ENCODE measurements around the gene CALN1.

Gene CALN1

DNA sequence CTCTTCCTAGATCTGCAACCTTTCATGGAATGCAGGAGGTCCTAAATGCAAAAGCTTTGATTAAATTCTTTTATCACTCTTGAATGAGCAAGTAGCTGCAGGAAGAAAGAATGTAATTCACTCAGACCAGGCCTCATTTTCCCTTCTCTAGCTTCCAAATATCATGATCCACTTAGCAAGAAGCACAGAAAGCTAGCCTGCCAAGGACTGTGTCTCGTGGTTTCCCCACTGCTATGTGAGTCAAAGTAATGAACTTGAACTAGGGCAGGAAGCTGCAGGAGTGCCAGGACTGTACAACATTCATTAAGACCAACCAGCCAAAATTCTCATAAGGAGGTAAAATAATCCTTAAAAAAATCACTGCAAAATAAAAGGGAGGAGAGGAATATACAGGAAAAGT is 379.2 kb downstream of the CALN1 start:
- H3K36me3 ChIP-seq (ENCODE audit: control insufficient read depth, insufficient read depth, low read length): no peaks in the 10 kb centered on the region
- H3K27me3 ChIP-seq (ENCODE audit: control insufficient read depth, insufficient read depth, low read length): no peaks in the 10 kb centered on the region
- H3K4me1 ChIP-seq (ENCODE audit: control insufficient read depth, insufficient read depth, low read length): no peaks in the 10 kb centered on the region
- no peak overlapping the region for H3K27ac ChIP-seq (ENCODE audit: low read depth, low read length)
- H3K4me3 ChIP-seq (ENCODE audit: low read length): no peak overlapping the region
- H3K9ac ChIP-seq (ENCODE audit: low read length): no peak overlapping the region

- no peaks in the 10 kb centered on the region for H3K27me3 ChIP-seq (ENCODE audit: control insufficient read depth, insufficient read depth, low read length)
- no peaks in the 10 kb centered on the region for H3K4me1 ChIP-seq (ENCODE audit: control insufficient read depth, insufficient read depth, low read length)
- H3K9ac ChIP-seq (ENCODE audit: low read length): no peak overlapping the region
- H3K4me3 ChIP-seq (ENCODE audit: low read length): no peak overlapping the region
- no peaks in the 10 kb centered on the region for H3K36me3 ChIP-seq (ENCODE audit: control insufficient read depth, insufficient read depth, low read length)
- no peak overlapping the region for H3K27ac ChIP-seq (ENCODE audit: low read depth, low read length)
Observed at GRCh38 chr7:72030994-72031667, 381.0 kb downstream of the CALN1 start.

DNA sequence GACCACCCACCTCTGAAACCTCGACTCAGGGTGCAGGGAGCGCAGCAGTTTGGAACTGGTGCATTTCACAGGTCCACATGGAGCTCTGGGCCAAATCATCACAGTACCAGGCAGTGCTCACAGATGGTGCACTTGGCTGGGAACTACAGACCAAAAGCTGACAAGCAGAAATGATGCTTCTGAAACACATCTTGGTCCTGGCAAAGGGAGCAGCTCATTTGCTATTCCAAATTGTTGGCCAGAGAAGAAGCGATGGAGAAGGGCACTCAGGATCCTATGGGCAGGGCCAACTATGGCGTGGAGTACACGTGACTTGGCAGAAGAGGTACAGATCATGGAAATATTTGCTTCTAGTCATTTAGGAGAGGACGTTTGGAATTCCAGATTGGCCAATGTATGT is 383.9 kb downstream of the CALN1 start:
- no peak overlapping the region for H3K9ac ChIP-seq (ENCODE audit: low read length)
- no peak overlapping the region for H3K27ac ChIP-seq (ENCODE audit: low read depth, low read length)
- H3K4me3 ChIP-seq (ENCODE audit: low read length): no peak overlapping the region
- no peaks in the 10 kb centered on the region for H3K27me3 ChIP-seq (ENCODE audit: control insufficient read depth, insufficient read depth, low read length)
- no peaks in the 10 kb centered on the region for H3K36me3 ChIP-seq (ENCODE audit: control insufficient read depth, insufficient read depth, low read length)
- H3K4me1 ChIP-seq (ENCODE audit: control insufficient read depth, insufficient read depth, low read length): no peaks in the 10 kb centered on the region

GRCh38 chr7:72025381-72025960 is 386.7 kb downstream of the CALN1 start:
- Histone ChIP-seq H3K4me3 (ENCODE audit: low read length) (no peak overlapping the region), H3K27ac (ENCODE audit: low read depth, low read length) (no peak overlapping the region), H3K36me3 (ENCODE audit: control insufficient read depth, insufficient read depth, low read length) (no peaks in the 10 kb centered on the region), H3K4me1 (ENCODE audit: control insufficient read depth, insufficient read depth, low read length) (no peaks in the 10 kb centered on the region), H3K9ac (ENCODE audit: low read length) (no peak overlapping the region), H3K27me3 (ENCODE audit: control insufficient read depth, insufficient read depth, low read length) (no peaks in the 10 kb centered on the region)

DNA sequence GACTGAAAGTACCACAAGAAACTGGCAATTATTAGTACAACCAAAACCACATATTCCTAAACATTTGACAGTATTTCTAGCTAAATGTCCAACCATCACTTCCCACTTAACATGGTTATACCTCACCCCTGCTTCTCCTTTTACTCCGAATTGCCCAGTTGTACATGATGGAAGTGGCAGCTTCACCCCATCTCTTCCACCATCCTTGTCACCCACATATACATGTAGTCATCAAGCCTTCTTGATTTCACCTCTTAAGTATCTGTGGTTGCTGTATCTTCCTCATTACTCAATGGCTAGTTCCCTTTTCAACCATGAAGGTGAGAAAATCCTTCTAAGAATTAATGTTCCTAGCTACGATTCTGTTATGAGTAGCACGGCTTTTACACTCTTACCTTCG is 388.2 kb downstream of the CALN1 start:
- no peak overlapping the region for H3K4me3 ChIP-seq (ENCODE audit: low read length)
- H3K36me3 ChIP-seq (ENCODE audit: control insufficient read depth, insufficient read depth, low read length): no peaks in the 10 kb centered on the region
- H3K9ac ChIP-seq (ENCODE audit: low read length): no peak overlapping the region
- H3K27ac ChIP-seq (ENCODE audit: low read depth, low read length): no peak overlapping the region
- H3K27me3 ChIP-seq (ENCODE audit: control insufficient read depth, insufficient read depth, low read length): no peaks in the 10 kb centered on the region
- no peaks in the 10 kb centered on the region for H3K4me1 ChIP-seq (ENCODE audit: control insufficient read depth, insufficient read depth, low read length)

- Histone ChIP-seq H3K4me1 (ENCODE audit: control insufficient read depth, insufficient read depth, low read length) (no peaks in the 10 kb centered on the region), H3K36me3 (ENCODE audit: control insufficient read depth, insufficient read depth, low read length) (no peaks in the 10 kb centered on the region), H3K27me3 (ENCODE audit: control insufficient read depth, insufficient read depth, low read length) (no peaks in the 10 kb centered on the region), H3K9ac (ENCODE audit: low read length) (no peak overlapping the region), H3K27ac (ENCODE audit: low read depth, low read length) (no peak overlapping the region), H3K4me3 (ENCODE audit: low read length) (no peak overlapping the region)
Observed at GRCh38 chr7:72021716-72022115, 390.4 kb downstream of the CALN1 start.

GRCh38 chr7:72020311-72020710 is 391.8 kb downstream of the CALN1 start:
- Histone ChIP-seq H3K4me3 (ENCODE audit: low read length) (no peak overlapping the region), H3K27me3 (ENCODE audit: control insufficient read depth, insufficient read depth, low read length) (no peaks in the 10 kb centered on the region), H3K4me1 (ENCODE audit: control insufficient read depth, insufficient read depth, low read length) (no peaks in the 10 kb centered on the region), H3K27ac (ENCODE audit: low read depth, low read length) (no peak overlapping the region), H3K9ac (ENCODE audit: low read length) (no peak overlapping the region), H3K36me3 (ENCODE audit: control insufficient read depth, insufficient read depth, low read length) (no peaks in the 10 kb centered on the region)

- Histone ChIP-seq H3K27ac (ENCODE audit: low read depth, low read length) (no peak overlapping the region), H3K36me3 (ENCODE audit: control insufficient read depth, insufficient read depth, low read length) (no peaks in the 10 kb centered on the region), H3K9ac (ENCODE audit: low read length) (no peak overlapping the region), H3K4me3 (ENCODE audit: low read length) (no peak overlapping the region), H3K4me1 (ENCODE audit: control insufficient read depth, insufficient read depth, low read length) (no peaks in the 10 kb centered on the region), H3K27me3 (ENCODE audit: control insufficient read depth, insufficient read depth, low read length) (no peaks in the 10 kb centered on the region)
Observed at GRCh38 chr7:72019436-72019835, 392.7 kb downstream of the CALN1 start.

DNA sequence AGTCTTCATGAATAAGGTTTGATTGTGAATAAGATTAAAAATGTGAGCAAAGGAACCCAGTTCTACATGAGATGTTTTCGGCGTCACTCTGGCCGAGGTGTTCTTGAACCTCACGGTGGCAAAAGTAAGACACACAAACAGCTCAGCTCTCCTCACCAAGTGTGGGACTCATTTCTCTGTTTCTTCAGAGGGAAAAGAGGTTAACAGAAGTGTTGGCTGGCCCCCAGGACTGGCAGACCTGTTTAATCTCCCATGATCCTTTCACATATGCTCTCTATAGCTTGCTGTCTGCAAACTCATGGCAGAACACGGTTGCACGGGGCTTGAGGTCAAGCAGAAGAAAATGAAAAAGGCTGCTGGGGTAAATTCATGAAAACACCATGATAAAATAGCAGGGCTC is 394.4 kb downstream of the CALN1 start:
- H3K27ac ChIP-seq (ENCODE audit: low read depth, low read length): no peak overlapping the region
- no peaks in the 10 kb centered on the region for H3K27me3 ChIP-seq (ENCODE audit: control insufficient read depth, insufficient read depth, low read length)
- no peak overlapping the region for H3K4me3 ChIP-seq (ENCODE audit: low read length)
- no peaks in the 10 kb centered on the region for H3K36me3 ChIP-seq (ENCODE audit: control insufficient read depth, insufficient read depth, low read length)
- no peaks in the 10 kb centered on the region for H3K4me1 ChIP-seq (ENCODE audit: control insufficient read depth, insufficient read depth, low read length)
- H3K9ac ChIP-seq (ENCODE audit: low read length): no peak overlapping the region

DNA sequence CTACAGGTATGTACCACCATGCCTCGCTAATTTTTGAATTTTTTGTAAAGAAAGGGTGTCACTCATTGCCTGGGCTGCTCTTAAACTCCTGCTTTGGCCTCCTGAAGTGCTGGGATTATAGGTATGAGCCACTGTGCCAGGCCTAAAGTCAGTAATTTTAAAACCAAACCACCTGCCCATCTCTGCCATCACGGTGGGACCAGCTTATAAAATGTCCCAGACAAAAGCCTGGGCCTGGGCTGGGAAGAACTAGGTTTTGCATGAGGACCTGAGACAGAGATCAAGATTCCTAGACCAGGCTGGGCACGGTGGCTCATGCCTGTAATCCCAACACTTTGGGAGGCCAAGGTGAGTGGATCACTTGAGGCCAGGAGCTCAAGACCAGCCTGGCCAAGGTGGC is 395.6 kb downstream of the CALN1 start:
- H3K9ac ChIP-seq (ENCODE audit: low read length): no peak overlapping the region
- H3K27ac ChIP-seq (ENCODE audit: low read depth, low read length): no peak overlapping the region
- no peaks in the 10 kb centered on the region for H3K36me3 ChIP-seq (ENCODE audit: control insufficient read depth, insufficient read depth, low read length)
- no peak overlapping the region for H3K4me3 ChIP-seq (ENCODE audit: low read length)
- H3K27me3 ChIP-seq (ENCODE audit: control insufficient read depth, insufficient read depth, low read length): no peaks in the 10 kb centered on the region
- no peaks in the 10 kb centered on the region for H3K4me1 ChIP-seq (ENCODE audit: control insufficient read depth, insufficient read depth, low read length)

- Histone ChIP-seq H3K4me3 (ENCODE audit: low read length) (no peak overlapping the region), H3K27me3 (ENCODE audit: control insufficient read depth, insufficient read depth, low read length) (no peaks in the 10 kb centered on the region), H3K4me1 (ENCODE audit: control insufficient read depth, insufficient read depth, low read length) (no peaks in the 10 kb centered on the region), H3K27ac (ENCODE audit: low read depth, low read length) (no peak overlapping the region), H3K36me3 (ENCODE audit: control insufficient read depth, insufficient read depth, low read length) (no peaks in the 10 kb centered on the region), H3K9ac (ENCODE audit: low read length) (no peak overlapping the region)
Observed at GRCh38 chr7:72015136-72015535, 397.0 kb downstream of the CALN1 start.

- no peak overlapping the region for H3K27ac ChIP-seq (ENCODE audit: low read depth, low read length)
- no peak overlapping the region for H3K4me3 ChIP-seq (ENCODE audit: low read length)
- no peaks in the 10 kb centered on the region for H3K27me3 ChIP-seq (ENCODE audit: control insufficient read depth, insufficient read depth, low read length)
- H3K4me1 ChIP-seq (ENCODE audit: control insufficient read depth, insufficient read depth, low read length): no peaks in the 10 kb centered on the region
- H3K9ac ChIP-seq (ENCODE audit: low read length): no peak overlapping the region
- no peaks in the 10 kb centered on the region for H3K36me3 ChIP-seq (ENCODE audit: control insufficient read depth, insufficient read depth, low read length)
Observed at GRCh38 chr7:72007018-72007417, 405.1 kb downstream of the CALN1 start.

DNA sequence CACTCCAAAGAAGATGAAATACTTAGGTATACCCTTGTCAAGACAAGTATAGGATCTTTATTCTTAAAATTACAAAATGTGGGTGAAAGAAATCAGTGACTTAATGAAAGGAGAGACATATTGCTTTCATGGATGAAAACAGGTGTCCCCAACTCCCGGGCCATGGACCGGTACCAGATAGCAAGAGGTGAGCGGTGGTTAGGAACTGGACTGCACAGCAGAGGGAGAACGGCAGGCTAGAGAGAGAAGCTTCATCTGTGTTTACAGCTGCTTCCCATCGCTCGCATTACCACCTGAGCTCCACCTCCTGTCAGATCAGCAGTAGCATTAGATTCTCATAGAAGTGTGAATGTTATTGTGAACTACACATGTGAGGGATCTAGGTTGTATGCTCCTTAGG is 408.9 kb downstream of the CALN1 start:
- H3K4me3 ChIP-seq (ENCODE audit: low read length): no peak overlapping the region
- H3K36me3 ChIP-seq (ENCODE audit: control insufficient read depth, insufficient read depth, low read length): no peaks in the 10 kb centered on the region
- H3K4me1 ChIP-seq (ENCODE audit: control insufficient read depth, insufficient read depth, low read length): no peaks in the 10 kb centered on the region
- H3K27me3 ChIP-seq (ENCODE audit: control insufficient read depth, insufficient read depth, low read length): no peaks in the 10 kb centered on the region
- no peak overlapping the region for H3K27ac ChIP-seq (ENCODE audit: low read depth, low read length)
- no peak overlapping the region for H3K9ac ChIP-seq (ENCODE audit: low read length)

Measured in rectal smooth muscle tissue (tissue), 1 donor.